Stimulated activated CD4-positive, alpha-beta T cell treated with anti-CD3 and anti-CD28 coated beads, Interleukin-12 subunit alpha, Interleukin-12 subunit beta, amount 100 ng/mL, for 48 hours (primary cell): ENCODE measurements around the gene SIRT7.

Source experiments
- DNase-seq, 3 donors: peaks; one replicate each; pipeline ENCODE4 v3.0.0-alpha.2; 2020; ENCODE audit warnings: low read depth in 2 of 3, low spot score in 1 of 3

SIRT7 gene

DNA sequence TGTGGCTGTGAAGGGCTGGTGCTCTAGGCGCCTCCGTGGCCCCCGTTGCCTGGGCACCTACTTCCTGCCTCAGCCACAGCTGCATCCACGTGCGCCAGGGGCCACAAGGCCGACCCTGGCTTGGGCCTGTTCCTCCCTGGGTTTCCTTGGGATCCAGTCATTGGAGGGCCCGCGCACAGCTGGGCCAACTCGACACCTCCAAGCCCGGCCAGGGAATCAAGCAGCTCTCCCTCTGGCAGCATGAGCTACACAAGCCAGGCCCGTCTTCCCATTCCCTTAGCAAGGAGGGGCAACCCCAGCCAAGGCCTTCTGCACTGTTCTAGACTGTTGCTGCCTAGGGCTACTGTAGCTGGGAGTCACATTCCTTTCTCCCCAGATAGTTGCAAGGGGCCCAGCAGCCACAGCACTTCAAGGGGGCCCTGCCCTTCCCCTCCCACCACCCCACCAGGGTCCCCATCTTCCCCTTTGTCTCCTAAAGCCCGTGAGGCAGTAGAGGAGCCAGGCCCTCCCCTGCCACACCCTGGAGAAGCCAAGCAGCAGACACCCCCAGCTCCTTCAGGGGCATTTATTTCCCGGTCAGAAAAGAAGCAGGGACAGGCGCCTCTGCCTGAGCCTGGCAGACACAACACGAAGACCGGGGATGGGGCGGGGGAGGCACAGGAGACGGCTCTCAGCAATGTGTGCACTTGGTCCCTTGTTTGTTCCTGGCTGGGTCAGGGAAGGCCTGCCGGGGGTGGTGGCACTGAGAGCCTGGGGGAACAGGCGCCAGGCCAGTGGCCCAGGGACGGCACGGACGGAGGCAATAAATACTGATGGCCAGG lies 50.6 kb downstream of the SIRT7 start:
- no peak for DNase-seq

DNA sequence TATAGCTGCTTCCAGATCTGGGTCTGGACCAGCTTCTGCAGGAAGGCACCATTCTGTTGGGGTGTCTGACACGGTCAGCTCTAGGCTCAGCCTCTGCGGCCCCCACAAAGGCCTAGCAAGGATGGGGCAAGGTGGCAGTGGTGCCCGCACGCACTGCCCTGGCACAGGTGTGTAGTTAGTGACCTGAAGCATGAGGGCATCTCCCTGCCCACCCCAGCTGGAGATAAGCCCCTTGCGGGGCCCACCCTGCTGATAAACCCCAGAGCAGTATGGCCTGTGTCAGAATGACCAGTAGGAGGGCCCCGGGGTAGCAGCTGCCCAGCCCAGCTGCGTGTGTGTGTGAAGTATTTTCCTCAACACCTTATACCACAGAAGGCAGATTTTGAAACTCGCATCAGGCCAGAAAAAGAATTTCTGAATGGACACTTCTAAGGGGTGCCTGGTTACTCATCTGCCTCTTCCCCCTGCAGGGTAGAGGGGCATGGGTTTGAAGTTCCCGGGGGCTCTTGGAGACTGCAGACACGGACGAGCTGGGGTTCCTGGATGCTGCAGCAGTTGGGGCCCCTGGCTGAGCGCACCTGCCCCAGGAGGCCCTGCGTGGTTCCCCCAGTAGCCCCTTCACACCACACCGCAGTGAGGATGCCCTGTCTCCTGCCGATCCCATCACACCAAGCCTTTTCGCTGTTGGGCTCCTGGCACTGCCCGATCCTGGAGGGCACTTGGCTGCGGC lies 51.4 kb downstream of the SIRT7 start:
- no peak for DNase-seq

DNA sequence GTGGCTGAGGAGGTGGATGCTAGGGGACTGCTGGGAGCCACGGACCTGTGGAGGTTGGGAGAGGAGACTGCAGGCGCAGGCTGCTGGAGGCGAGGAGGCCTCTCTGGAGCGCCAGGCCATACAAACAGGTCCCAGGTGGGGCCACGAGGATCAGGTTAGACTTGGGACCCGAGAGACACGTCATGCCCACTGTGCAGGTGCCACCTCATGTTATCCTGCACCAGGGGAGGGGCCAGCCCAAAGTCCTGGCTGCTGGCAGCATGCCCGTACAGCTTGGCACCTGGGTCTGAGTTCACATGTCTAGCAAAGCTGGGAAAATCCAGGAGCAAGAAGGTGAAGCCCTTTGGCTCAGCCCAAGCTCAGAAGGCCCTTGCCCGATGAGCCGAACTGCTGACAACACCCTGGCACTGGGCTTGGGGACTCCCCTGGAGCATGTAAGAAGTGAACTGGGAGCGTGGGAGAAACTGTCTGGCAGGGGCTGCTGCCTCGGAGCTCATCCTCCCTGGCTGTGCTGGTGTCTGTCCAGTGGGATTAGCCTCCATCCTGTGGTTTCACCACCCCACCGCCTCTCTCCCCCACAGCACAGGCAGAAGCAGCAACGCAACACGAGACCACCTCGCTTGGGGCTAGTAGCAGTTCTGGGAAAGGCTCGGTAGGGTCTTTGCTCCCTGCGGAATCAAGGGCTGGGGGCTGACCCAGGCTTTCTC lies 52.1 kb downstream of the SIRT7 start:
- DNase-seq = no peak

DNA sequence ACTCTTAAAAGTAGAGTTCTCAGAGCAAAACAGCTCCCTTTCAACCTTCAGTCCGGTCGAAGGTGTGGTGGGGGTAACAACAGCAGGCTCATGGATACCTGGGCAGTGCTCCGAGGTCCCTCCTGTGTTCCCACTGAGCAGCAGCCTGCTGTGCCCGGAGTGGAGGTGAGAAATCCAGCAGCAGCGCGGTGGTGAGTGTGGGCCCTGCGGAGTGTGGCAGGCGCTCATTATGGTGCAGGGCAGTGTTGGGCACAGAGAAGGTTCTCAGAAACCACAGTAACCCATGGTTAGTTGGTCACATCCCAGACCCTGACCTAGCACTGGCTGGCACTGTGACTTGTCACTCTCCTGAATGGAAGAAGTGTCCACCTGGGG lies 52.6 kb downstream of the SIRT7 start:
- no peak for DNase-seq

DNA sequence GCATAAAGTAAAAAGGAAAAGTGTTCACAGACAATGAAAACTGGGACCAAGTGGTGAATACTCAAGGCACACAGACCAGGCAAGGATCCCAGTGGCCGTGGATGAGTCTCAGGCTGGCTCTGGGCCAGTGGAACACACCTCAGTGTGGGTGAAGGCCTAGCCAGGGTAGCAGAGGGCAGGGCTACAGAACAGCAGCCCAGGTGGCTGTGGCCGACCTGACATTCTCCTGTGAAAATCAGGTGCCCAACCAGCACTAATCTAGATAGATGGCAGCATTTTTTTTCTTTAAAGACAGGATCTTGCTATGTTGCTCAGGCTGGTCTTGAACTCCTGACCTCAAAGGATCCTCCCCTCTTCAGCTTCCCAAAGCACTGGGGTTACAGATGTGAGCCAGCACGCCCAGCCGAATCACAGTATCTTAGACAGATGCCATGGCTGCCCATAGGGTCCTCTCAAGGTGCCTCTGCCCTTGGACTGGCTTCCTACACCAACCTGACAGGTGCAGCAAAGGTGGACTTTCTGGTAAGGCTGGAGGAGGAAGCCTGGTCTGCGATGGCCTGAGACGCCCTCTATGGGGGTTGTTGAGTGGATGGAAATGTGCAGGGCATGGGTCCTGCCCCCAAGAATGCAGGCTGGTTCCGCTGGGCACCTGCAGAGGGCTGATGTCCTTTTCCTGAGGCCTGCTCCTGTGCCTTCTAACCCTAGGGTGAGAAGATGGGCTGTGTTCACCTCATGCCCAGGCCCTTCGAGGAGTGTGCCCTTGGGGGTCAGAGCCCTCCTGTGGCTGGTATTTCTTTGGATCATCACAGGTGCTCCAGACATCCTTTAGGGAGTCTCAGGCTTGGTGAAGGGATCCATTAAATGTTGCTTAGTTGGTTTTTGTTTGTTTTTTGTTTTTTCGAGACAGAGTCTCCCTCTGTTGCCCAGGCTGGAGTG lies 53.9 kb downstream of the SIRT7 start:
- DNase-seq = no peak

DNA sequence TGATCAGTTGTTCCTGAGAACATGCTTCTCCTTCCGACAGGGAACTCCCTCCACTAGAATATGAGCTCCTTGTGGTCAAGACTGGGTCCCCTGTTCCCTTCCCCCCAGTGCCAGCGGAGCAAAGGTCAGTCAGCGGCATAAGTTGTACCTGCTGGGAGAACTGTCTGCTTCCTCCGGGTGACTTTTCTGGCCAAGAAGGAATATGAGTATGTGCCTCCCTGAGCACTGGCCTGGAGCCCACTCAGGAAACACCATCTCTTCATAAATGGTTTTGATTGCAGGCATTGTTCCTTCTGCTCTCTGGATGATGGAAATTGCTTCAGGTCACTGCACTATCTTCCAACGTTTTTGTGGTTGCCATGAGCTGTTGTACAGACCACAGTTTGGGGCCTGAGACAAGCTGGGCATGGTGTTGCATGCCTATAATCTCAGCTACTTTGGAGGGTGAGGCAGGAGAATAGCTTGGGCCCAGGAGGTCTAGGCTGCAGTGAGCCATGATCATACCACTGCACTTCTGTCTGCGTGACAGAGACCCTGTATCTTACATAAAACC lies 54.8 kb downstream of the SIRT7 start:
- no peak for DNase-seq
